Type B pancreatic cell (in vitro differentiated cells): ENCODE results near the gene C17orf58. TPM values are rescaled to one million over a fixed set of nuclear protein-coding genes. Genes with fewer than 3 reads are reported as not detected.

ENCODE experiments used
- DNase-seq: peaks from one replicate; pipeline ENCODE4 v3.0.0; 2021; ENCODE audit warnings: mixed read lengths; ENCODE audit not compliant: unreplicated experiment; ENCODE audit errors: extremely low spot score
- H3K27ac Mint-ChIP-seq: 2 replicates; pipeline ENCODE4 v1.8.0; 2021; ENCODE audit warnings: mild to moderate bottlenecking, mixed read lengths
- H3K27me3 Mint-ChIP-seq: 2 replicates; pipeline ENCODE4 v1.8.0; 2021; ENCODE audit warnings: mixed read lengths
- H3K36me3 Mint-ChIP-seq: 2 replicates; pipeline ENCODE4 v1.8.0; 2021; ENCODE audit warnings: mixed read lengths
- H3K4me1 Mint-ChIP-seq: one replicate; pipeline ENCODE4 v1.8.0; 2021; ENCODE audit warnings: mixed read lengths; ENCODE audit not compliant: unreplicated experiment
- H3K4me3 Mint-ChIP-seq: 2 replicates; pipeline ENCODE4 v1.8.0; 2021; ENCODE audit warnings: mild to moderate bottlenecking, mixed read lengths
- H3K9me3 Mint-ChIP-seq: 2 replicates; pipeline ENCODE4 v1.8.0; 2021; ENCODE audit warnings: mixed read lengths
- CTCF ChIP-seq: fragments of 200-600 bp; sonication (generic); conservative IDR thresholded peaks from 2 replicates; pipeline ENCODE4 v1.5.0; 2021; ENCODE audit warnings: antibody characterized with exemption, mild to moderate bottlenecking
- total RNA-seq: library from RNA; stranded (reverse); gene quantifications from 2 replicates; pipeline ENCODE4 v1.2.1, GENCODE V29; 2021; ENCODE audit warnings: low replicate concordance

The C17orf58 gene
- total RNA-seq, 1 donor from 2014 or later, result 8.1 TPM

DNA sequence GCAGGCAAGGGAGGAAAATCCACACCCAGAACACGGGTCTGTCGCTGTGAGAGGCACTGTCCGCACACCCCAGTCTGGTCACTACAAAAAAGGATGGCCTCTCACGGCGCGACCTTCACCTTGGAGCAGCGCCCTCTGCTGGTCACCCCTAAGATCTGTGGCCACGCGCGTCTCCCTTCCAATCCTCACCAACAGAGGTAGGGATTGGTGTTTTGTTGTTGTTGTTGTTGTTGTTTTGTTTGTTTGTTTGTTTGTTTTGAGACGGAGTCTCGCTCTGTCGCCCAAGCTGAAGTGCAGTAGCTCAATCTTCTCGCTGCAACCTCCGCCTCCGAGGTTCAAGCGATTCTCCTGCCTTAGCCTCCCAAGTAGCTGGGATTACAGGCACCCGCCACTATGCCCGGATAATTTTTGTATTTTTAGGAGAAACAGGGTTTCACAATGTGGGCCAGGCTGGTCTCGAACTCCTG is 15.0 kb upstream of the C17orf58 start:
- H3K4me3 Mint-ChIP-seq, result no peak overlapping the region
- no peak overlapping the region for H3K27ac Mint-ChIP-seq
- DNase-seq, result no peak
- peak; percentile 83 for TF ChIP-seq CTCF
- no peaks in the 10 kb centered on the region for H3K9me3 Mint-ChIP-seq
- H3K4me1 Mint-ChIP-seq, result no peaks in the 10 kb centered on the region
- H3K27me3 Mint-ChIP-seq, result peaks cover 3% of the 10 kb centered on the region
- no peaks in the 10 kb centered on the region for H3K36me3 Mint-ChIP-seq

DNA sequence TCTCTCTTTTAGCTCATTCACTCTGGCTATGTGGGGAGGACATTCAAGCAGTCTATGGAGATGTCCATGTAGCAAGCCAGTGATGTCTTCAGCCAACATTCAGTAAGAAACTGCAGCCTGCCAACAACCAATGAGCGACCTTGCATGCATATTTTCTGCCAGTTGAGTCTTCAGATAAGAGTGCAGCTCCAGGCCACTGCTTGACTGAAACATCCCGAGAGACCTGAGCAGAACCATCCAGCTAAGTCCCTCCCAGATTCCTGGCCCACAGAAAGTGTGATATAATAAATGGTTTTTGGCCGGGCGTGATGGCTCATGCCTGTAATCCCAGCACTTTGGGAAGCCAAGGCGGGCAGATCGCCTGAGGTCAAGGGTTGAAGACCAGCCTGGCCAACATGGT is 10.5 kb upstream of the C17orf58 start:
- Mint-ChIP-seq H3K27ac (no peak overlapping the region), H3K4me3 (no peak overlapping the region), H3K36me3 (no peaks in the 10 kb centered on the region), H3K9me3 (no peaks in the 10 kb centered on the region), H3K27me3 (no peaks in the 10 kb centered on the region), H3K4me1 (no peaks in the 10 kb centered on the region)
- no peak for TF ChIP-seq CTCF
- DNase-seq, result no peak

- no peaks in the 10 kb centered on the region for H3K9me3 Mint-ChIP-seq
- no peak for TF ChIP-seq CTCF
- no peaks in the 10 kb centered on the region for H3K4me1 Mint-ChIP-seq
- H3K27me3 Mint-ChIP-seq, result no peaks in the 10 kb centered on the region
- no peak overlapping the region for H3K27ac Mint-ChIP-seq
- no peaks in the 10 kb centered on the region for H3K36me3 Mint-ChIP-seq
- no peak overlapping the region for H3K4me3 Mint-ChIP-seq
- no peak for DNase-seq
These were observed 7.9 kb upstream of the C17orf58 start for GRCh38 chr17:68004201-68004600.

DNA sequence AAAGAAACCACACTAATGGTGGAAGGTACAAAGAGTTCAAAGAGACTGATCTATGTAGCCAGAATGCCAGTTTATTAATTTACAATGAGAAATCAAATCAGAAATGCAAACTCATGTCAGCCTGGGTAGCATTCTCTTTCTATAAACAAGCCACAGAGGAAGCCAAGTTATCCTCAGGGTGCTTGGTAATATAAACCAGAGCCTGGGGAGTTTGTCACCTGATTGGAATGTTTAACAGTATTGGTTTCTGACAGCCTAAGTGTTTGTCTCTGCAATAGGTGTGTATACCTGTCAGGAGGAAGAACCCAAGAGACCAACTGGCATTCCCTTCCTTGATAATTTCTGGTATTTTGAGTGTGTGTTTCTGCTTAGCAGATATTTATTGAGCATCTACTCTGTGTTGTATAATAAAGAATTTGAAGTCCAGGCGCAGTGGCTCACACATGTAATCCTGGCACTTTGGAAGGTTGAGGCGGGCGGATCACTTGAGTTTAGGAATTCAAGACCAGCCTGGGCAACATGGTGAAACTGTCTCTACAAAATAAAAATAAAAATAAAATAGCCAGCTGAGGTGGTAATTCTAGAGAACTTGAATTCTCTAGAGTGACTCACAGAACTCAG is 3.1 kb upstream of the C17orf58 start:
- TF ChIP-seq CTCF, result no peak
- no peaks in the 10 kb centered on the region for H3K9me3 Mint-ChIP-seq
- DNase-seq, result no peak
- H3K27ac Mint-ChIP-seq, result no peak overlapping the region
- no peak overlapping the region for H3K4me3 Mint-ChIP-seq
- no peaks in the 10 kb centered on the region for H3K36me3 Mint-ChIP-seq
- peaks cover 24% of the 10 kb centered on the region for H3K4me1 Mint-ChIP-seq
- H3K27me3 Mint-ChIP-seq, result peaks cover 21% of the 10 kb centered on the region

DNA sequence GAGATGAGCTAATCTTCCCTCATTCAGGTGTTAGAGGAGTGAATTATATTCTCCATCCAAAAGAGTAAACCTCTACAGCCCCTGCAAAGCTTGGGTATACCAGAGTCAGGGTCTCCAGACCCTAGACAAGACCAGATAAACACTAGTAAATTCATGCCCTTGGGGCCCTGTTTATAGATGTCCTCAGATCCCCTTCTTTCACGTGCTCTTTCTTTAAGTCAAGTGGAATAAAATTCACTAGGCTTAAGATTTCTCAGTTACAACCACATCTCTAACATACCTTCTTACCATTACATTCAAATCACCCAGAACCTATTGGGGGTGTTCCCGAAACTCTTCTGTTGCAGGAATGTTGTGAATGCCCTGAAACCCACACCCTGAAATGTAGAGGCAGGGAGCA is 2.2 kb upstream of the C17orf58 start:
- peaks cover 21% of the 10 kb centered on the region for H3K27me3 Mint-ChIP-seq
- H3K9me3 Mint-ChIP-seq, result no peaks in the 10 kb centered on the region
- H3K27ac Mint-ChIP-seq, result peak overlapping the region; percentile 5
- peak overlapping the region; percentile 64 for H3K4me3 Mint-ChIP-seq
- H3K4me1 Mint-ChIP-seq, result peaks cover 25% of the 10 kb centered on the region
- H3K36me3 Mint-ChIP-seq, result no peaks in the 10 kb centered on the region
- no peak for TF ChIP-seq CTCF
- DNase-seq, result no peak
